AG09309 (cell line): ENCODE measurements around the gene SLC26A1.

Experiments
- DNase-seq: peaks from one replicate; pipeline ENCODE4 v3.0.0-alpha.2; 2010; ENCODE audit warnings: low read depth
- H3K4me3 ChIP-seq: 2 replicates; pipeline ENCODE4 v1.5.1; 2011; ENCODE audit warnings: mild to moderate bottlenecking, low read depth, low read length, moderate library complexity; ENCODE audit not compliant: control insufficient read depth
- TF ChIP-seq, protein P1 (sequence below): IDR thresholded peaks from 2 replicates; pipeline ENCODE4 v1.5.1; 2011; ENCODE audit warnings: mild to moderate bottlenecking, low read depth, low read length, inconsistent platforms; ENCODE audit not compliant: insufficient read depth, control insufficient read depth; ENCODE audit errors: missing control alignments

Gene SLC26A1, protein sequence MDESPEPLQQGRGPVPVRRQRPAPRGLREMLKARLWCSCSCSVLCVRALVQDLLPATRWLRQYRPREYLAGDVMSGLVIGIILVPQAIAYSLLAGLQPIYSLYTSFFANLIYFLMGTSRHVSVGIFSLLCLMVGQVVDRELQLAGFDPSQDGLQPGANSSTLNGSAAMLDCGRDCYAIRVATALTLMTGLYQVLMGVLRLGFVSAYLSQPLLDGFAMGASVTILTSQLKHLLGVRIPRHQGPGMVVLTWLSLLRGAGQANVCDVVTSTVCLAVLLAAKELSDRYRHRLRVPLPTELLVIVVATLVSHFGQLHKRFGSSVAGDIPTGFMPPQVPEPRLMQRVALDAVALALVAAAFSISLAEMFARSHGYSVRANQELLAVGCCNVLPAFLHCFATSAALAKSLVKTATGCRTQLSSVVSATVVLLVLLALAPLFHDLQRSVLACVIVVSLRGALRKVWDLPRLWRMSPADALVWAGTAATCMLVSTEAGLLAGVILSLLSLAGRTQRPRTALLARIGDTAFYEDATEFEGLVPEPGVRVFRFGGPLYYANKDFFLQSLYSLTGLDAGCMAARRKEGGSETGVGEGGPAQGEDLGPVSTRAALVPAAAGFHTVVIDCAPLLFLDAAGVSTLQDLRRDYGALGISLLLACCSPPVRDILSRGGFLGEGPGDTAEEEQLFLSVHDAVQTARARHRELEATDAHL

DNA sequence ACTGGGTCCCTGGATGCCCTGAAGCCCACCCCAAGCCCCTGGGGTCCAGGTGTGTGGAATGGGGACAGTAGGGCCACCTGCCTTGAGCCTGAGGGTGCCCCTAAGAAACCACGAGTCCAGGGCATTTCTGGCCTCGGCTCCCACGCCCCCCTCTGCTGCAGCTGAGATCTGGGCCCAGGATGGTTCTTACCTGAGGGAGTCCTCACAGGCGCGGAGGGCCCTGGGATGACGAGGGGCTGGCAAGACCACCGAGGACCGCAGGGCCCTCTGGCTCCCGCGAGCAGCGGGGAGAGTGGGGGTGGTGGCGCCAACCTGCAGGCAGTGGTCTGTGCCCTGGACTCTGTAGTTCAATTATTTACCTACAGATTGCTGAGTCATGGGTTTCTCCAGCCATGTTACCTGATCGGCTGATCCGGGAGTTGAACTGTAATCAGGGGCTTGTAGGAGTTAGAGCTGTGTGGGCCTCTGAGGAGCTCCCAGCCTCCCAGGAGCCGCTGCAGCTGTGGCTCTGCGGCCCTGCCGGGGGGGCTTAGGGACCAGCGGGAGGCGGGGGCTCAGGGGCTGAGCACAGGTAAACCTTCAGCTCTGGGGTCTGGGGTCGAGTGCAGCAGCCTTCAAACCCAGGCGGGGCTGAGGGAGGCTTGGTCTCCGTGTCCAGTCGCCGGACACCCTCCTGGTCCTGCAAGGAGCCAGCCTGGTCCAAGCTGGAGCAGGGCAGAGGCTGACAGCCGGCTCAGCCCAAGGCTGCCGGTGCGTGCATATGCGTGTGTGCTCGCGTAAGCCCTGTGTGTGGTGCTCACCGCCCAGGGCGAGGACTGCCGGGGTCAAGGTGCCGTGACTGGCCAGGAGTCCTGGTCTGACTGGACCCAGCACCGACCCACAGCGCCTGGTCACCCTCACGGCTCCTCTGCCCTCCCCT, at the start of gene SLC26A1:
Gene SLC26A1 (minus strand): TSS at position 294 of the 919 bp plus-strand sequence. CDS start 1,701 bp downstream, outside the sequence.
- no peak for DNase-seq
- H3K4me3 ChIP-seq: no peak within 1 kb of the TSS
- TF ChIP-seq, protein P1, sequence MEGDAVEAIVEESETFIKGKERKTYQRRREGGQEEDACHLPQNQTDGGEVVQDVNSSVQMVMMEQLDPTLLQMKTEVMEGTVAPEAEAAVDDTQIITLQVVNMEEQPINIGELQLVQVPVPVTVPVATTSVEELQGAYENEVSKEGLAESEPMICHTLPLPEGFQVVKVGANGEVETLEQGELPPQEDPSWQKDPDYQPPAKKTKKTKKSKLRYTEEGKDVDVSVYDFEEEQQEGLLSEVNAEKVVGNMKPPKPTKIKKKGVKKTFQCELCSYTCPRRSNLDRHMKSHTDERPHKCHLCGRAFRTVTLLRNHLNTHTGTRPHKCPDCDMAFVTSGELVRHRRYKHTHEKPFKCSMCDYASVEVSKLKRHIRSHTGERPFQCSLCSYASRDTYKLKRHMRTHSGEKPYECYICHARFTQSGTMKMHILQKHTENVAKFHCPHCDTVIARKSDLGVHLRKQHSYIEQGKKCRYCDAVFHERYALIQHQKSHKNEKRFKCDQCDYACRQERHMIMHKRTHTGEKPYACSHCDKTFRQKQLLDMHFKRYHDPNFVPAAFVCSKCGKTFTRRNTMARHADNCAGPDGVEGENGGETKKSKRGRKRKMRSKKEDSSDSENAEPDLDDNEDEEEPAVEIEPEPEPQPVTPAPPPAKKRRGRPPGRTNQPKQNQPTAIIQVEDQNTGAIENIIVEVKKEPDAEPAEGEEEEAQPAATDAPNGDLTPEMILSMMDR: no peak

DNA sequence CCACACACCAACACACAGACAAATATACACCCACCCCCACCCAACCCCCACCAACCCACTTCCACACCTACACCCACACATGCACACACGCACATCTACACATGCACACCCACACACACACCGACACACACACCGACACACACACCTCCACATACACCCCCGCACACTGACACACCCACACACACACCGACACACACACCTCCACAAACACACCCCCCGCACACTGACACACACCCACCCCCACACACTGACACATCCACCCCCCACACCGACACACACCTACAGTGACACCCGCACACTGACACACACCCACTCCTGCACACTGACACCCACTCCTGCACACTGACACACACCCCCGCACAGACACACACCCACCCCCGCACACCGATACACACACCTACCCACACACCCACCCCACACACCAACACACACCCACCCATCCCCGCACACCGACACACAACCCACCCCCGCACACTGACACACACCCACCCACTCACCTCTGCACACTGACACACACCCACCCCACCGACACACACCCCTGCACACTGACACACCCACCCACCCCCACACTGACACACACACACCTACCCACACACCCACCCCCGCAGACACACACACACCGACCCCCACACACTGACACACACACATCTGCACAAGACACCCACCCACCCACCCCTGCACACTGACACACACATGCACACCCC, 49.3 kb upstream of the SLC26A1 start:
- TF ChIP-seq, protein P1: no peak
- DNase-seq: no peak
- no peak overlapping the region for H3K4me3 ChIP-seq

DNA sequence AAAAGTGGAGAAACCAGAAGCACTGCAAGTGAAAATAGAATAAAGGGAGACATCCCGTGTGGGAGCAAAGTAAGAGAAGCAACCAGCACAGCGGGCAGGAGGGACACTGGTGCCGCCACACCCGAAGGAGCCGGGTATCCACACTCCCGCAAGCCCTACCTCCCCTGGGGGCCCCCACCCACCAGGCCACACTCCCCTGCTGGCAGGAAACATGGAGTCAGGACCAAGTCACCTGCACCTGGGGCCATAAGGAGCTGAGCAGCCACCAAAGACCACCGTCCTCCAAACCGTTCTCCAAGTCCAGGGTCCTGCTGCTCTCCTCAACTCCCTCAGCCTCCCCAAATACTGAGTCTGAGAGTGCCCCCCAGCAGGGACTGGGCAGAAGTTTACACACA, 48.7 kb upstream of the SLC26A1 start:
- H3K4me3 ChIP-seq: no peak overlapping the region
- DNase-seq: no peak
- TF ChIP-seq, protein P1: no peak

DNA sequence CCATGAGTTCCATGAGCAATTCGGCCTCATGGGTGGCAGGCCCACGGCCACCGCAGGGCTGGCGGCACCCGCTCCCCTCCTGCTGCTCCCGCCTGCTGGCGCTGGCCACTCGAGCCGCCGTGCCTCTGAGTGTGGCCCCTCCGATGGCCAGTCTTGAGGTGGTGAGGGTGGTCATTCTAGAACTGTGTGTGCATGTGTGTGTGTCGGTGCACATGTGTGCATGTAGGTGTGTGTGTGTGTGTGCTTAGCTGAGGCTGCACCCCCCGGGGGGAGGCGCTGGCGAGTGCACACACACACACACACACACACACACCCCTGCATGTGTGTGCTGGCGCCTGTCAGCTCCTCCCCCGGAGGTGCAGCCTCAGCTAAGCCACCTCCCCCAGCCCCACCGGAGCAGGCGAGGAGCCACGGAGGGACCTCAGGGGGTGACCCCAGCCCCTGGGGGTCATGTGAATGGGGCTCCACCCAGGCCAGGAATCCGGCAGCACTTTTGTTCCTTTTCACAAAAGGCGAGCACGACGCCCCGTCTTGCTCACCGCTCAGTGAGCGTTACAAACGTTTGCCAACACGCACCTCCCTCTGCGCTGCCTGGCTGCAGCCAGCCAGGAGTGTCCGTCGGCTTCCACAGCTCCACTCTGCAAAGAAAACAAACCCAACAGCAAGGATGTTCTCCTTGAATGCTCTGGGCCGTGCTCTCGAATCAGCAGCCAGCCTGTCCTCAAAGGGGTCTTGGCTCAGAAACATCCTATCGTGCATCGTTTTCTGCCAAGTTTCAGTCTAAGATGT, 48.1 kb upstream of the SLC26A1 start:
- no peak for DNase-seq
- TF ChIP-seq, protein P1: no peak
- H3K4me3 ChIP-seq: peak overlapping the region; percentile 15

DNA sequence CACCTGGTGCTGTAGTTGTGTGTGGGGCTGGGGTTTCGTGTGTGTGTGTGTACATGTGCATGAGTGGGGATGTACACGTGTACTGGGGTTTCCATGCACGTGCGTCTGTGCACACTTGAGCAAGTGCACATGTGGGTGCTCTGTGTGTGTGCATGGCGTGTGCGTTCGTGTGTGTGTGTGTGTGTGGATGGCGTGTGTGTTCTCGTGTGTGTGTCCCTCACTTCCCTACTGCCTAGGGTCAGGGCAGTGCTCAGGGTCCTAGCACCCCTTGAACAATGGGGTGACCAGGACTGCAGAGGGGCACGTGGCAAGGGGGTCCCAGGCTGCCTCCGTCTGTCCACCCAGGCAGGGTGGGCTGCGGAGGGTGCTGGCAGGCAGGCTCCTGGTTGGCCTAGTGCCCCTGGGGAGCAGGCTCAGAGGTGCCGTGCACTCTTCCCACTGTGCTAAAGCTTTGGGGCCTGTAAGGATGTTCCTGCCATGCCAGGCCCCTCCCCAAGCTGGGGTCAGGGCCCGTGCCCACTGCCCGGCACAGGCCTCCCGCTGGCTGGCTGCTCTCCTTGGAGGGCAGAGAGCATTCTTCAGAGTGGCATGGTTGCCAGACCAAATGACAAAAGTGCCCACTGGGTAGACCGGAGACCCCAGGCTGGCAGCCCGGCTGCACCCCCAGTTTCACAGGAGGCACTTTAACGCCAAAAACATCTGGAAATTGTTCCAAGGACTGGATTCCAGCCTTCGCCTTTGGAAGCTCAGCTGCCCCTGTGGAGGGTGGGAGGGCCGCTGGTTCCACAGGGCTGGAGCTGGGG, 47.3 kb upstream of the SLC26A1 start:
- DNase-seq: no peak
- TF ChIP-seq, protein P1: no peak
- H3K4me3 ChIP-seq: no peak overlapping the region
